ENCODE data around the gene C4orf51.

DNA sequence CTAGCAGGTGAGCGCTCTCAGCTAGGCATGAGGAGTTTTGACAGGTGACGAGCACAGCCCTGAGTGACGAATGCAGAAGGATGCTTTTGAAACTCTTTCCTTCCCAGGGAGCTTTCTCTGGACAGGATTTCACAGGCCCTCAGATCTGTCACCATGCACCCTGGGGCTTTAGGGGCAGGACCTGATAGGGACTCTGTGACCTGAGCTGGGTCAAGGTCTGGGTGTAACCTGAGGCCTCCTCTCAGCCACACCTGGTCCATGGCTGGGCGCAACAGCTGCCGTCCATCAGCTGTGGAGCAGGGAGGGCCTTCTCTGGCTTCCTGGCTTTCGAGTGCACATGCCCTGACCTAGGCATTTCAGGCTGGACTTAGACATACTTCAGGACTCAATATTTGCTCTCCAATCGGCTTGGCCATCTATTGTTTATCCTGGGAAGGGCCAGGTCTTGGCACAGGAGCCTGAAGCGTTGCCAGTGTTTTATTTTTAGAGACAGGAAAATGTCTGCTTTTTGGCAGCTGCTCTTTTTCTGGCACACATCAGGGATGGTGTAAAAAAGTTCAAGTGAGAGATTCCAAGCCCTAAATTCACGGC is 56.4 kb downstream of the C4orf51 start:
- TF ChIP-seq CTCF (conservative IDR thresholded peaks at IDR 0.05 in 1 of 2, IDR thresholded peaks at IDR 0.05 in 1 of 2; ENCODE audit: low read depth in 1 of 2, low read length in 2 of 2) (no peak), EZH2 (IDR thresholded peaks at IDR 0.05; ENCODE audit: low read length, missing control alignments) (no peak)

All from fibroblast of lung (primary cell).